Measurements from ENCODE around the gene AIFM2.
"Not testable (repeated sequence)": the region's sequence is repeated elsewhere in the genome, so short reads cannot be mapped to it uniquely, and the experiment has no call there.

The AIFM2 gene

DNA sequence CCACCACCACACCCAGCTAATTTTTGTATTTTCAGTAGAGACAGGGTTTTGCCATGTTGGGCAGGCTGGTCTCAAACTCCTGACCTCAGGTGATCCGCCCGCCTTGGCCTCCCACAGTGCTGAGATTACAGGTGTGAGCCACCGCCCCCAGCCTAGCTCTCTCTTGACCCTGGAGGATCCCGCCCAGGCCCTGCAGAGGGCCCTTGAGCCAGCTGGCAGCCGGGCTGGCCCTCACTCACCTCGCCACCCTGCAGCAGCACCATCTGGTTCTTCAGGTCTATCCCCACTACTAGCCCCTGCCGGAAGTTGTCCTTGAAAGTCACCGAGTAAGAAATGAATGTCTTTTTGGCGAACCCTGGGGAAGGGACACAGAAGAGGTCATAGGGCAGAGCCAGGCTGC is 9.5 kb downstream of the AIFM2 start:
- DNase-seq (ENCODE audit: low read depth) = not testable (repeated sequence)

DNA sequence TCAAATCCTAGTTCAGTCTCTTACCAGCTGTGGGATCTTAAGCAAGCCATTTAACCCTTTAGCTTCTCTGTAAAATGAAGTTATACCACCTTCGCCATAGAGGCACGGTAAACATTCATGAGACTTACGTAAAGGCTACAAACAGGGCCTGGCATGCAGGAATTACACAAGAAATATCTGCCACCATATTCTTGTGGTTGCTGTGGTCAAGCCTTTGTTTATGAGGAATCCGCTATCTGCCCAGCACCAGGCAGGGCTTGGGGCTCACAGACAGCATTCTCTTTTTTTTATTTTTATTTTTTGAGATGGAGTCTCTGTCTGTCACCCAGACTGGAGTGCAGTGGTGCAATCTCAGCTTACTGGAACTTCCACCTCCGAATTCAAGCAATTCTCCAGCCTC is 9.9 kb downstream of the AIFM2 start:
- no peak for DNase-seq (ENCODE audit: low read depth)

DNA sequence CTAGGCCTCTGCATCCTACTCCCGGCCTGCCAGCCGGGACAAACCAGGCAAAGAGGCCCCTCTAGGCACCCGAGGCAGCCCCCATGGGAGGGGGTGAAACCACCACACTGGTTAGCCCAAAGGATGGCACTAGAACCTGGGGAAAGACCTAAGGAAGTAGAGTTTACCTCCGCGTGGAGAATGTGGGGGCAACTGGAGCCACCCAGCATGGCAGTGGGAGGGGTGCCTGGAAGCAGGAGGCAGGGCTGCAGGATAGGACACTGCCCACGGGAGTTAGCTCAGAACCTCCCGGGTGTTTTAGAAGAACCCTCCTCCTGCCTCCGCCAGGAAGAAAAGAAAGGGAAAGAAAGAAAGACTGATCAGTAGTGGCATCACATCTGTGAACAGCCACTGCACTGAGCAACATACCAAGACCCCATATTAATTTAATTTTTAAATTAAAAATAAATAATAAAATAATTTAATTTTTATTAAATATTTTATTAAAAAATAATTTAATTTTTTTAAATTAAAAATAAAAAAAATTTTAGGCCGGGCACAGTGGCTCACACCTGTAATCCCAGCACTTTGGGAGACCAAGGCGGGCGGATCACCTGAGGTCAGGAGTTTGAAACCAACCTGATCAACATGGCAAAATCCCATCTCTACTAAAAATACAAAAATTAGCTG is 11.2 kb downstream of the AIFM2 start:
- no peak for DNase-seq (ENCODE audit: low read depth)

DNA sequence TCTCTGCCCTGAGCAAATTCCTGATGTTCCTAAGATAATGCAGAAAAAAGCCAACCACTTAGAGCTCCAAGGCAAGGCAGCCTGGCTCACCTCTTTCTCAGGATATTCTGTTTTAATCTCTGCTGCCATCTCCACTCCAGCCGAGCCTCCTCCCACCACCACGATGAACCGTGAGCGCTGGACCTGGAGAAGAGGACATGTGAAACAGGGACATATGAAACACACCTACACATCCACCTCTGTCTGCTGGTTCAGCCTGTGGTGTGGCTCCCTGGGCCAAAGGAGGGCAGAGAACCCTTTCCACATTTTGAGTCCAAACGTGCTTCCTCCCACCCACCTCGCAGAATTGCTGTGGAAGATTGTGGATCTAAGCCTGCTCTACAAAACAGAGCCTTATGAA is 12.2 kb downstream of the AIFM2 start:
- no peak for DNase-seq (ENCODE audit: low read depth)

DNA sequence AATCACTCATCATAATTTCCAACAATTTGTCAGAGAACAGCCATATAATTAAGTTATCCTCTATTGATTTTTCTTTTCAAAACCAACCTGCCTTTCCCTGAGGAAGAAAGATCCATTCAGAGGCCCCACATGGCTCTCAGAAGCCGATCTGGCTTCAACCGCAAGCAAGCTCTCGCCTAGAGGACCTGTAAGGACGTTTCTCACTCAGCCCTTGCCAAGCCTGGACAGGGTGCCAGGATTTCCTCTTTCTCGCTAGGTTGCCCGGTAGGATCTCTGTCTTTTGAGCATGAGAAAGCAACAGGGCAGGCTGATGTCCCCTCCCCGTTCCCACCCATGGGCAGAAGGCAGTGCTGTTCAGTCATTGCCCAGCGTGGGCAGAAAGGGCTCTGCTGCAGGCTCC is 13.0 kb downstream of the AIFM2 start:
- no peak for DNase-seq (ENCODE audit: low read depth)

DNA sequence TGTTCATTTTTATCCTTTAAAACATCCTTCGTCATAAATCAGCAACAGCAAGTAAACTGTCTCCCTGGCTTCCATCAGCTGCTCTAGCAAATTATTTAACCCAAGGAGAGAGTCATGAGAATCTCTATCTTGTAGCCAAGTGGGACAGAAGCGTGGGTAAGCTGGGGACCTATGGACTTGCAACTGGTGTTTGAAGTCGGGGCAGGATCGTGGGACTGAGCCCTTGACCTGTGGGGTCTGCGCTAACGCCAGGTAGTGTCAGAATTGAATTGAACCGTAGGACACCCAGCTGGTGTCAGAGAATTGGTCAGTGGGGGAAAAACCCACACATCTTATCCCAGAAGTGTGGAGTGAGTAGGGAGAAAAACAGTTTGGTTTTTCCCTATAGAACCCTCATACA is 13.4 kb downstream of the AIFM2 start:
- DNase-seq (ENCODE audit: low read depth) = no peak

DNA sequence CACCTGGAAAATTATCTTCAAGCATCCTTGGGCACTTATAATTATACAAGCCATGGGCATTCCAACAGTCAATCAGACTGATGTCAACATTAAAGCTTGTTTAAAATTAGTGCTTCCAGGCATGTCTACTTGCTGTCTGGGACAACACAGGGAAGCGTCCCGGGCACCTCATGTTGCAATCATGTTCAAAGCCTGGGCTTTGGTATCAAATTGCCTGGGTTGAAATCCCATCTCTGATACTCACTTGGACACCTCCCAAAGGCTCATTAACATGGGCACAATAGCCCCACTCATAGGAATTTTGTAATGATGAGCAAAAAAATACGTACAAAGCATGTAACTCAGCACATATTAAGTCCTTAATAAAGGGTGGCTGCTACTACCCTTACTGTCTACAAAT is 14.4 kb downstream of the AIFM2 start:
- no peak for DNase-seq (ENCODE audit: low read depth)

DNA sequence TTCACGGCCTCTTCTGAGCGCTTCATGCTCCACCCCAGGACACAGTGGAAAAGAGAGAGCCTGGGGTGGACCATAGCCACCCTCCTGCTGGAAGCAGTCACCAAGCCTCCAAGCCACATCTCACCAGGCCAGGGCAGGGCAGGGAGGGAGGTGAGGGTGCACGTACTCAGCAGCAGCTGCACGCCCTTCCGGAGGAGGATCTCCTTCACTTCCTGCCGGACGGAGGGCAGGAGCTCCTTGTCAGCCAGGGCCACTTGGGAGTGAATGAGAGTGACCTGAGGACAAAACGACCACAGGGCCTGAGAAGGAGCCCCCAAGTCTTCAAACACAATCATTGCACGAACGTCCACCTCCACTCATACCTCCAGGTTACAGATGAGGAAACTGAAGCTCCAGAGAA is 15.0 kb downstream of the AIFM2 start:
- DNase-seq (ENCODE audit: low read depth) = no peak

DNA sequence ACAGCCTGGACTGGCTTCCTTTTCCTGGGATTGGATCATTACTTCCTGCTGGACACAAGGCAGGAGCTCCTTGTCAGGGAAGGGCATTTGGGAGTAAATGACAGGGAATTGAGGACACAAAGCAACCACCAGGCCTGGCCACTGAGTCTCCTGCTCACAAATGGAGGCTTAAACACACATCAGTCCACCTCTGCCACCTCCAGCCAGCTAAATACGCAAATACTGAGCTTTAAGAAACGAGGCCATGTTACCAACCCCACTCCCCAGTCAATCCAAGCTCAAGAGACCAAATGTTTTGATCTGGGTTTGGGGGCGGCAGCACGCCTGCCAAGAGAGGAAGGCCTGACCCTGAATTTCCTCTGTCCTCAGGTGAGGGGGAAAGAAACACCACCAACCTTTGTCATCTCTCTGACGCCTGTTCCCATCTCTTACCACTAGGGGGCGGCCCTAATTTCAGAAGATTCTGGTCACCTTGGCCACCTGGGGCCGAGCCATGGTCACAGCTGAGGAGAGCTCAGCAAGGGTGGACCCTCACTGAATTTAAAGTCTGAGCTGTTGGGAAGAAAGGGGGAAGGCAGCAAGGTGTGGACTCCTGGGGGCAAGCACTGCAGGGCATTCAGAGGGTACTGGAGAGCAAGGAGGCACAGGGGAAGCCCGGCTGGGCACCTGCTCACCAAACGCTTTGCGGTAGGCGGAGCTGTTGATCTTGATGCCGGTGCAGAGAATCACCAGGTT is 16.5 kb downstream of the AIFM2 start:
- DNase-seq (ENCODE audit: low read depth) = no peak

DNA sequence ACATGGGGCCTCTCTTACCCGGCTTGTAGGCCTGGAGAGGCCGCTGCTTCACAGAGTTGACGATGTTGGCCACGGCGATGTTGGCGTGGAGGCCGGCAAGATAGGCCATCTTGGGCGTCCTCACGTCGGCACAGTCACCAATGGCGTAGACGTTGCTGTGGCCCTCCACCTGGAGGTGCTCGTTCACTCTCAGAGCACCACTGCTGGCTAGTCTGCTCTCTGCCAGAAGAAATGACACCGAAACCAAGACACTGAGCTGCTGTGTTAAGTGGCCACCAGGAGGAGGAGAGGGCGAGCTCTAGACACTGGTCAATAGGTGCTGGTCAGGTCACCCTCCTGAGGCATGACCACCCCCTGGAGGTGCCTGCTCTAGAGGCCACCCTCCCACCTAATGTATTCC is 17.7 kb downstream of the AIFM2 start:
- DNase-seq (ENCODE audit: low read depth) = no peak

DNA sequence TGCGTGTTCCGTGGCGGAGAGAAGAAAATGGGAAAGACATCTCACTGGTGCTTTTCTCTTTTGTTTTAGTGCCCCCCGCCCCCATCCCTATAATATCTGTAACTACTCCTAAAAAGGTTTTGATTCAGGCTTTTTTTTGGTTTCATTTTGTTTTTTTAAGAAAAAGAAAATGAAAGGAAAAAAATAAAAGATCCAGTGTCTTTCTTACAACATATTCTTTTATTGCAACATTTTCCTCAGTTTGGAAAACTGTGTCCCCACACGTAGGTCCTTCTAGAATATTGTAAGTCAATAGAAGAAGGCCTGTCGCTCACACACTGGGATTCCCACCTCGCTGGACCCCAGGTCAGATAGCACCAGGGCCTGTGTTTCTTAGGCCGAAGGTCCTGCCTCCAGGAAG is 20.6 kb downstream of the AIFM2 start:
- no peak for DNase-seq (ENCODE audit: low read depth)

DNA sequence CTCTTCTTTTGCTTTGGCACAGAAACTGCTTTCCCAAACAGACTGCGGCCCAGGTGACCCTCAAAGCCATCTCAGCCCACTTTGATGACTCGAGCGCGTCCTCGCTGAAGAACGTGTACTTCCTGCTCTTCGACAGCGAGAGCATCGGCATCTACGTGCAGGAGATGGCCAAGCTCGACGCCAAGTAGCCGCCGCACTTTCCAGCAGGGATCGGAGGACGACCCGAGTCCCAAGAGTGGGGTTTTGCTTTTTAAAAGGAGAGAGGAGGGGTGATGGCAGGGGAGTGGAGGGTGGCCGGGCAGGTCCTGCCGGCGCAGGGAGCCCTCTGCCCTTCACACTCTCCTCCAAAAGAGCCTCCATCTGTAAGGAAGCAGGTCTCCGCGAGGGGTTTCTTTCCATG is 21.1 kb downstream of the AIFM2 start:
- no peak for DNase-seq (ENCODE audit: low read depth)

DNA sequence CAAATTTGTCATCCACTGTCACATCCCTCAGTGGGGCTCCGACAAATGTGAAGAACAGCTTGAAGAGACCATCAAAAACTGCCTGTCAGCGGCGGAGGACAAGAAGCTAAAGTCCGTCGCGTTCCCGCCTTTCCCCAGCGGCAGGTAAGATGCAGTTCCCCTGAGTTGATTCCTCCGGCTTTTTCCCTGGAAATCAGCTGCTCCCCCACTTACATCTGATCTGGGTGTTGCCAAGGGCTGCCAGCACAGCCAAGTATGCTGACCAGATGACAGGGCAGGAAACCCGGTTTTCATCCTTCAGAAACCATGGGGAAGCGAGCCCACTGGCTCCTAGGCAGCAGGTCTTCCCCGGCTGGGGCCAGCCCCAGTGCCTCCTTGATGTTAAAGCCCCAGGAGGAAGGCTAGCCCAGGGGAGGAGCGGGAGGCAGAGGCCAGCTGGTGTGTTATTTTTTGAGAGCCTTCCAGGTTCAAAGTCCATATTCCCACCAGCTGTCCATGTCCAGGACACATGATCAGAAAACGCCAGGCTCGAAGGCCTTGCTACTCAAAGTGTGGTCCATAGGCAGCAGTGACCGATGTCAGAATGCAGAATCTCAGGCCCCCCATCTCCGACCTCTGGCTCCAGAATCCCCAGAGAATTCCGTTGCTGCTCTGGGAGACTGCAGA is 23.4 kb downstream of the AIFM2 start:
- no peak for DNase-seq (ENCODE audit: low read depth)

DNA sequence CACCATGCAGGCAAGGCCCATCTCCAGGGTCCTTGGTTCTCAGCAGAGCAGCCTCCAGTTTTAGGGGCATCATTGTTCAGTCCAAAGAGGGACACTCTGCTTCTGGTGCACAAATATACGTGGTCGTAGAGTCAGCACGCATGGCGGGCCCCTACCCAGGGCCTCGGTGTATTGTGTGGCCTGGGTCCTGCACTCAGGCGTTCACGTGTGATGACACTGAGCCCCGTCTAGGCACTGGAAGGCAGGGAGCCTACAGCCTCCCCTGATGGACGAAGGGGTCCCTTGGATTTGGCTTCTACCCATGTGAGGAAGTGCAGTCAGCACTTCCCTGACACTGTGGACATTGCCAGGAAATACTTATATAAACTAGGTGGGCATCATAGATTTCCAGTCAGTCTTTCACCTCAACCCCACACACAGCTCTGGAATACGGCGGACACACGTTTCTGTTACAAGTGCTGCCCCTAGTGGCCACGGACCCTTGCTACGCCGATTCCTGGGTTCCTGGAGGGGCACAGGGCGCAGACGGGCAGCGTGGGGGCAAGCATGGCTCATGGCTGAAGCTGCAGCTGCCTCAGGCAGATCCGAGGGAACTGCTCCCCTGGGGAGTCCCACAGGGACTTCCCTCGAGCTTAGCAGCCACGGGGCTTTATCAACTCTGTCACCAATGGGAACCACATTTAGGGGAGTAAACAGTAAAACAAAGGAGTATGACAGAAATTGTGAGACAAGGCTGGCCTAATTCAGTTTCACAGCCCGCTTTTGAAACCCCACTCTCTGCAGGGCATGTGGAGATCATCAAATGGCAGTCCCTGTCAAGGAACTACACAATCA is 25.4 kb downstream of the AIFM2 start:
- DNase-seq (ENCODE audit: low read depth) = no peak

DNA sequence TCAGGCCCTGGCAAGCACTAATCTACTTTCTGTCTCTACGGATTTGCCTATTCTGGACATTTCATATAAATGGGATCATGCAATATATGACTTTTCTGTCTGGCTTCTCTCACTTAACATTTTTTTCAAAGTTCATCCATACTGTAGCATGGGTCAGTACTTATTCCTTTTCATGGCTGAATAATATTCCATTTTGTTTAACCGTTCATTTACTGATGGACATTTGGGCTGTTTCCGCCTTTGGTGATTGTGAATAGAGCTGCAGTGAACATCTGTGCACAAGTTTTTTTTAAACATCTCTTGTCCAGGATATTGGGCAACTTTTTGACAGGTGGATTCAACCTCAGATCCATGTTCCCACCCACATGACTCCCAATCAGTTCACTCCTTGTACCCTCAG is 31.0 kb downstream of the AIFM2 start:
- DNase-seq (ENCODE audit: low read depth) = no peak

DNA sequence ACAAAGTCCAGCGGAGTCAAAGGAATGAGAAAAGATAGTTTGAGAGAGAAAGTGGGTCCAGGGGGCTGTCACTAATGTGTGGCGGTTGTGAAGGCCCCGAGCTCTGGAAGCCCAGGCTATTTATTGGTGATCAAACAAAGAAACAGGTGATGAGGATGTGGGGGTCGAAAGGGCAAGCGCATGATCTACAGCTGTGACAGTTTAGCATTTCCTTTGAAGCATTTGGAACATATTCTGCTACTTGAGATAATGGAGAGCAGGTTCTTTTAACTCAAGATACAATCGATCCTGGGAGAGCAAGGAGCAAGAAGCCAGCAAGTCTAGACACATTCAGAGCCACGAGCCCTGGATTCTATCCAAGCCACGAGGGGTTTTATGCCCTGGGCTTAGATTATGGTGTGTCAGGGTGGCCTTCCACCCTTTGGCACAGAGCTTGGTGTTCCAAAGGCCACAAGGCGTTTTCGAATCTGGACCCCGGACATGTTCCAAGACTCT is 31.5 kb downstream of the AIFM2 start:
- DNase-seq (ENCODE audit: low read depth) = not testable (repeated sequence)

DNA sequence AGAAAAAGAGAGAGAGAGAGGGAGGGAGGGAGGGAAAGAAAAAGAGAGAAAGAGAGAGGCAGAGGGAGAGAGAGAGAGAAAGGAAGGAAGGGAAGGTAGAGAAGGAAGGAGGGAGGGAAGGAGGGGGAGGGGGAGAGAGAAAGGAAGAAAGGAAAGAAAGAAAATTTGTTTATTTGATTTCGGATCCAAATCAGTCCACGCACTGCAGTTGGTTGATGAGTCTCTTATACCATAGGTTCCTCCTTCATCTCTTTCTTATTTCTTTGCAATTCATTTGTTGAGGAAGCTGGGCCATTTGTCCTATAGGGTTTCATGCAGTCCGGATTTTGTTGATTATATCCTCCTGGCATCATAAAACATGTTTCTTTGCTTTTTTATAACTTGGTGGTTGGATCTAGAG is 34.4 kb downstream of the AIFM2 start:
- no peak for DNase-seq (ENCODE audit: low read depth)

DNA sequence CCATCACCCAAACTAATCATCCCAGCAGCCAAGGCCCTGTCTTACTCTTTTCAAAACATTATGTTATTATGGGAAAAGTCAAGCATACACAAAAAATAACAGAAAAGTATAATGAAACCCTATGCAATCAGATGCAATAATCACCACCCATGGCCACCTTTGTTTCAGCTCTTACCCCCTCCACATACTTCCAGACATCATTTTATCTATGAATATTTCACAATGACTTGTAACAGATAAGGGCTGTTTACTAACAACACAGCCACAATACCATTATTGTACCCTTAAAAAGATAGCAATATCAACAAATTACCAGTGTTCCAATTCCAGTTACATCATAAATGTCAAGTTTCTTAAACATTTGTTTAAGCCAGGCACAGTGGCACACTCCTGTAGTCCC is 35.2 kb downstream of the AIFM2 start:
- no peak for DNase-seq (ENCODE audit: low read depth)

DNA sequence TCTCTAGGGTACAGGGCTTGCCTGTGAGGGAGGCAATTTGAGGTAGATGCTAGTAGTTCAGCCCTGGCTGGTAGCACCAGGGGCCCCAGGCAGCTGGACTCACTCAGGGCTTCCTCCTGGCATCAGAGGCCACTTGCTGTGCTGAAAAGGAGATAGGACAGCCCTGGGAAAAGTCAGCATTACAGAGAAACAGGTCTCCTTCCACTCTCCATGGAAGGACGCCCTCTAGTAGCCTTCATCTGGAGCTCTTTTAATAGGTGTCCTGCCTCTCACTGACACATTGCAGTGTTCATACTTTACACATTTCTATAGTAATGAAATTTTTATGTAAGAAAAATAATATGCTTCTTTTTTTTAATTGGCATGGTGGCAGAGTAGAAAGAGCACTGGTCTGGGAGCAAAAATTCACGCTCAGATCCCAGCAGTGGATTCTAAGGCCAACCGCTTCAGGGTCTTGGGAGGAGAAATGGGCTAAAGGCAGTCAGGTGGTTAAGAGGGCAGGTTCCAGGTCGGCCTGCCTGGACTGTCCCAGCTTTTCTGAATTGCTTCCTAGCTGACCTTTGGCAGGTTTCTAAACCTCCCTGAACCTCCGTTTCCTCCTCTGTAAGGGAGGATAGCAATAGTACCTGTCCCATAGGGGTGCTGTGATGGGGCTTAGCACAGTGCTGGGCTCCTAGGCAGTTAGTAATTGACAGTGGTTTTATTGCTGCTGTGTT is 35.8 kb downstream of the AIFM2 start:
- DNase-seq (ENCODE audit: low read depth) = no peak

DNA sequence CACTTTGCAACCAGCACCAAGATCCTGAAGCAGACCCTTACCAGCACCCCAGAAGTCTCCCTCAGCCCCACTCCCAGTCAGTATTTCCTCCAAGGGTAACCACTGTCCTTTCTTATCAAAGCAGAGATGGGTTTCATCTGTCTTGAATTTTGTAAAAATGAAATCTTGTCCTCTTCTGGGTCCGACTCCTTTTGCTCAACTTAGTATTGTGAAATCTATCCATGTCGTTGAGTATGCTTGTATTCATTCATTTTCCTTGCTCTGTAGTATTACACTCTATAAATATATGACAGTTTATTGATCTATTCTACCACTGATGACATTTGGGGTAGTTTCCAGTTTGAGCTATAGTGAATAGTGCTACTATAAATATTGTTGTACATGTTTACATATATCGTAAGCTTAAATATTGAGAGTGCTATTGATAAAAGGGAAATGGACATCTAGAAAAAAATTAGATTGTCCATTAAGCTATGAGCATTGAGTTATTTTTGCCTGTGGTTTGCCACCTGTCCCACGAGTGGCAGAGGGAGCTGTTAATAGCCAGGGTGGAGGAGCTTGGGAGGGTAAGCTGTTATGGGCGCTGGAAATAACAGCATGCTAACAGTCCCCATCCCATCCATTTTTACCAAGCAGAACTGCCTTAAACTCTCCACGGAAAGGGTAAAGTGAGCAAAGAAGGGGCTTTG is 36.5 kb downstream of the AIFM2 start:
- DNase-seq (ENCODE audit: low read depth) = no peak

DNA sequence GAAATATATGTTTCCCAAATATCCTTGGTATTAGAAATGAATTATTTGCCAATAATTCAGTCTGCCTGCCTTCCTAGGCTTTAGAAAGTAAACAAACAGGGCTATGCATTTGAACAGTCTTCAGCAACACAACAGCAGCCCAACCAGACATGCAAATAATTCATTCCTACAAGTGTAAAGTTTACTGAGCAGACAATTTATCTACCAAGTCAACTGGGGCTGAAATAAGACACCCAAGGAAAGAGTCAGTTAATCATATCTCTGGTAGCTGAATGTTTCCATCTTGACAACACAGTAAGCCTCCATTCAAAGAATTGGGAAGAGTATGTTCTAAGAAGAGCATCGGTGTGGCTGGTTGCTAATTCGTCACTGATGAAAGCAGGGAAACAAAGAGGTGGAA is 38.4 kb downstream of the AIFM2 start:
- DNase-seq (ENCODE audit: low read depth) = no peak

Data from fibroblast of the conjunctiva (primary cell).